ENCODE data around the gene EBF3.

The EBF3 gene

GRCh38 chr10:129892548-129893052 lies 71.5 kb downstream of the EBF3 start:
- TF ChIP-seq FOXP2 (optimal IDR thresholded peaks at IDR 0.05; ENCODE audit: borderline replicate concordance, extremely low read depth, extremely low read length, insufficient read depth): no peak
- no peak for TF ChIP-seq TAF1 (IDR thresholded peaks at IDR 0.05; ENCODE audit: borderline replicate concordance, insufficient read depth, low read length)
- no peak for TF ChIP-seq POLR2AphosphoS5 (IDR thresholded peaks at IDR 0.05; ENCODE audit: low read depth, low read length)
- no peak for TF ChIP-seq REST (IDR thresholded peaks at IDR 0.05; ENCODE audit: insufficient read depth in 1 of 2, low read depth in 2 of 2, low read length in 2 of 2)
- no peak for TF ChIP-seq SIN3A (IDR thresholded peaks at IDR 0.05; ENCODE audit: borderline replicate concordance, insufficient read depth, low read length)

GRCh38 chr10:129891806-129892205 lies 72.3 kb downstream of the EBF3 start:
- TF ChIP-seq TAF1 (IDR thresholded peaks at IDR 0.05; ENCODE audit: borderline replicate concordance, insufficient read depth, low read length): no peak
- TF ChIP-seq POLR2AphosphoS5 (IDR thresholded peaks at IDR 0.05; ENCODE audit: low read depth, low read length): no peak
- TF ChIP-seq SIN3A (IDR thresholded peaks at IDR 0.05; ENCODE audit: borderline replicate concordance, insufficient read depth, low read length): no peak
- no peak for TF ChIP-seq FOXP2 (optimal IDR thresholded peaks at IDR 0.05; ENCODE audit: borderline replicate concordance, extremely low read depth, extremely low read length, insufficient read depth)
- TF ChIP-seq REST (IDR thresholded peaks at IDR 0.05; ENCODE audit: insufficient read depth in 1 of 2, low read depth in 2 of 2, low read length in 2 of 2): no peak

- TF ChIP-seq TAF1 (IDR thresholded peaks at IDR 0.05; ENCODE audit: borderline replicate concordance, insufficient read depth, low read length) (no peak), SIN3A (IDR thresholded peaks at IDR 0.05; ENCODE audit: borderline replicate concordance, insufficient read depth, low read length) (no peak), REST (IDR thresholded peaks at IDR 0.05; ENCODE audit: insufficient read depth in 1 of 2, low read depth in 2 of 2, low read length in 2 of 2) (no peak), FOXP2 (optimal IDR thresholded peaks at IDR 0.05; ENCODE audit: borderline replicate concordance, extremely low read depth, extremely low read length, insufficient read depth) (no peak), POLR2AphosphoS5 (IDR thresholded peaks at IDR 0.05; ENCODE audit: low read depth, low read length) (no peak)
Observed at GRCh38 chr10:129890170-129890569, 73.9 kb downstream of the EBF3 start.

- TF ChIP-seq REST (IDR thresholded peaks at IDR 0.05; ENCODE audit: insufficient read depth in 1 of 2, low read depth in 2 of 2, low read length in 2 of 2) (no peak), FOXP2 (optimal IDR thresholded peaks at IDR 0.05; ENCODE audit: borderline replicate concordance, extremely low read depth, extremely low read length, insufficient read depth) (peak; percentile 35)
Observed at GRCh38 chr10:129888784-129889616, 75.1 kb downstream of the EBF3 start.

Data from PFSK-1 (cell line).